SK-N-SH (cell line): ENCODE measurements around the gene GRAMD2B. TPM values are rescaled to one million over a fixed set of nuclear protein-coding genes. Genes with fewer than 3 reads are reported as not detected.

ENCODE experiments used
- CTCF ChIA-PET: fragments of 300-600, 350-600 bp; formaldehyde crosslinking; extraction: SDS; loops from one replicate; lab custom pipeline; 2021; lab: Yijun Ruan, JAX
- POLR2A ChIA-PET: fragments of 350-600 bp; sonication (Branson Sonifier 250); formaldehyde crosslinking; extraction: SDS; loops from one replicate; lab custom pipeline; 2020; ENCODE audit warnings: antibody characterized with exemption, inconsistent platforms; lab: Yijun Ruan, JAX
- DNase-seq: peaks from one replicate; pipeline ENCODE4 v3.0.0; 2012
- H2AFZ ChIP-seq: fragments of 200-600 bp; sonication (generic); 2 replicates; pipeline ENCODE4 v1.8.1; 2016; ENCODE audit warnings: antibody characterized with exemption, mild to moderate bottlenecking, low read depth
- H3F3A ChIP-seq: fragments of 200-600 bp; sonication (generic); replicated peaks from 2 replicates; pipeline ENCODE3; 2016; ENCODE audit warnings: antibody characterized with exemption, mild to moderate bottlenecking; ENCODE audit not compliant: insufficient read depth
- H3K27ac ChIP-seq, 2 experiments: fragments of 200-500 bp in 1 of 2; fragments of 200-600 bp in 1 of 2; sonication (Bioruptor generic) in 1 of 2; sonication (generic), shearing (Covaris generic) in 1 of 2; 2 replicates each; pipeline versions ENCODE4 v1.5.1 to v1.6.1; 2014 to 2016; ENCODE audit warnings: low read depth in 2 of 2, inconsistent platforms in 1 of 2, low read length in 1 of 2, mild to moderate bottlenecking in 1 of 2, mixed read lengths in 1 of 2
- H3K27me3 ChIP-seq: fragments of 200-600 bp; sonication (generic), shearing (Covaris generic); 2 replicates; pipeline ENCODE4 v1.6.1; 2016; ENCODE audit warnings: mixed run types; ENCODE audit not compliant: insufficient read depth
- H3K36me3 ChIP-seq, 2 experiments: fragments of 200-500 bp in 1 of 2; fragments of 200-600 bp in 1 of 2; sonication (Bioruptor generic) in 1 of 2; sonication (generic) in 1 of 2; replicated peaks in 1 of 2; 2 replicates each; pipeline versions ENCODE3 to v1.5.1; 2014 to 2016; ENCODE audit warnings: low read length in 1 of 2, mild to moderate bottlenecking in 1 of 2; ENCODE audit not compliant: insufficient read depth in 2 of 2, control insufficient read depth in 1 of 2
- H3K4me1 ChIP-seq, 2 experiments: fragments of 200-500 bp in 1 of 2; fragments of 200-600 bp in 1 of 2; sonication (Bioruptor generic) in 1 of 2; sonication (generic), shearing (Covaris generic) in 1 of 2; 2 replicates each; pipeline versions ENCODE4 v1.5.1 to v1.6.1; 2014 to 2016; ENCODE audit warnings: low read depth in 1 of 2, low read length in 1 of 2, mixed run types in 1 of 2; ENCODE audit not compliant: insufficient read depth in 2 of 2, control insufficient read depth in 1 of 2
- H3K4me2 ChIP-seq: fragments of 200-600 bp; sonication (generic), shearing (Covaris generic); 2 replicates; pipeline ENCODE4 v1.6.1; 2017; ENCODE audit warnings: mixed run types
- H3K4me3 ChIP-seq, 2 experiments: fragments of 200-500 bp in 1 of 2; fragments of 200-600 bp in 1 of 2; sonication (Bioruptor generic) in 1 of 2; sonication (generic), shearing (Covaris generic) in 1 of 2; 2 replicates each; pipeline versions ENCODE4 v1.5.1 to v1.8.1; 2014 to 2016; ENCODE audit warnings: low read depth in 2 of 2, inconsistent platforms in 1 of 2, low read length in 1 of 2, mild to moderate bottlenecking in 1 of 2, mixed read lengths in 1 of 2, moderate library complexity in 1 of 2
- H3K79me2 ChIP-seq: fragments of 200-600 bp; sonication (generic); 2 replicates; pipeline ENCODE4 v1.8.1; 2017; ENCODE audit warnings: mild to moderate bottlenecking; ENCODE audit not compliant: insufficient read depth
- H3K9ac ChIP-seq: fragments of 200-600 bp; sonication (generic); 2 replicates; pipeline ENCODE4 v1.6.1; 2017; ENCODE audit warnings: mixed run types
- H3K9me2 ChIP-seq: fragments of 200-600 bp; sonication (generic); 2 replicates; pipeline ENCODE4 v1.6.1; 2017; ENCODE audit warnings: mixed run types
- H3K9me3 ChIP-seq: fragments of 200-600 bp; sonication (generic); 2 replicates; pipeline ENCODE4 v1.6.1; 2017; ENCODE audit warnings: mixed run types, mild to moderate bottlenecking, moderate library complexity
- H4K20me1 ChIP-seq: fragments of 200-600 bp; sonication (generic); 2 replicates; pipeline ENCODE4 v1.6.1; 2017; ENCODE audit warnings: mild to moderate bottlenecking, mixed run types; ENCODE audit not compliant: insufficient read depth
- EP300 ChIP-seq, 2 experiments: IDR thresholded peaks; 2 replicates each; pipeline versions ENCODE4 v1.4.0 to v1.6.1; 2012; ENCODE audit warnings: borderline replicate concordance in 1 of 2, low read depth in 1 of 2, low read length in 1 of 2
- JUND ChIP-seq: IDR thresholded peaks from 2 replicates; pipeline ENCODE4 v1.4.0; 2012
- MXI1 ChIP-seq: IDR thresholded peaks from 2 replicates; pipeline ENCODE4 v1.6.1; 2012; ENCODE audit warnings: mild to moderate bottlenecking, low read depth, low read length, improper control_type of control experiment
- PBX3 ChIP-seq: IDR thresholded peaks from 2 replicates; pipeline ENCODE4; 2012
- REST ChIP-seq: IDR thresholded peaks from 2 replicates; pipeline ENCODE4 v1.6.1; 2012; ENCODE audit warnings: mild to moderate bottlenecking, low read depth, low read length, moderate library complexity
- RXRA ChIP-seq: IDR thresholded peaks from 2 replicates; pipeline ENCODE4 v1.4.0; 2012; ENCODE audit warnings: low read depth, mild to moderate bottlenecking, borderline replicate concordance
- TAF1 ChIP-seq: IDR thresholded peaks from 2 replicates; pipeline ENCODE4 v1.6.1; 2012; ENCODE audit warnings: low read depth, mild to moderate bottlenecking, low read length, moderate library complexity, borderline replicate concordance
- TEAD4 ChIP-seq: IDR thresholded peaks from 2 replicates; pipeline ENCODE4 v1.4.0; 2012; ENCODE audit warnings: mild to moderate bottlenecking, borderline replicate concordance; ENCODE audit not compliant: insufficient read depth
- USF1 ChIP-seq: IDR thresholded peaks from 2 replicates; pipeline ENCODE4 v1.4.0; 2012; ENCODE audit warnings: low read depth, borderline replicate concordance
- YY1 ChIP-seq: IDR thresholded peaks from 2 replicates; pipeline ENCODE4 v1.4.0; 2012; ENCODE audit warnings: low read depth, mild to moderate bottlenecking
- WGBS: methylation state at CpG from one replicate; pipeline ENCODE4 v1.1.6; 2017; ENCODE audit warnings: low lambda C conversion rate; 5-methylcytosine and 5-hydroxymethylcytosine counted together
- polyA plus RNA-seq, 3 experiments: library from polyadenylated mRNA; depleted of rRNA; stranded (reverse); fragments of >200 nt; gene quantifications; 2 replicates each; pipeline ENCODE4 v1.2.3, GENCODE V29; 2012
- TF ChIP-seq, protein P1 (sequence below): IDR thresholded peaks from 2 replicates; pipeline ENCODE4 v1.4.0; 2012; ENCODE audit warnings: low read depth
- TF ChIP-seq, protein P2 (sequence below): fragments of 150-350 bp; IDR thresholded peaks from 2 replicates; pipeline ENCODE4 v1.6.1; 2016; ENCODE audit warnings: mild to moderate bottlenecking, low read depth, low read length

The GRAMD2B gene
- polyA plus RNA-seq, 1 of the 3 experiments (the other 2 are of a cell fraction) = 16.0 TPM

DNA sequence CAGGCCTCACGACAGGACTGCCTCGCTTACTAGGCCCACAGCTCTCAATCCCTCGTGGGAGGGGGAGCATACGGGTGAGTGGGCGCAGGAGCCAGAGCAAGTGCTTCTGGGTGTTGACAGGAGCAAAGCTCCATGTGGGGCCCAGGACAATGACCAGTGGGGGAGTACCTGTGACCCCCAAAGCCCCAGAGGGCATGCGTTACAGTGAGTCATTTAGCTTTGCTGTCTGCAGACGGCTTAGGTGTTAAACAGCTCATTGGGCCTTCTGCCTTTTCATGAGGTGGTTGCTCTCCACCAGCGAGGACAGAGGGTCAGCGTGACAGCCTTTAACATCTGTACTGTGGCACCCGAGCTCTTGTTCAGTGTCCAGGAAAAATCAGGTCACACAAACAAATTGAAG, 78.2 kb downstream of the GRAMD2B start (continued):
- no peak for TF ChIP-seq USF1
- TF ChIP-seq PBX3 = no peak
- TF ChIP-seq TAF1 = no peak
- TF ChIP-seq, protein P1, sequence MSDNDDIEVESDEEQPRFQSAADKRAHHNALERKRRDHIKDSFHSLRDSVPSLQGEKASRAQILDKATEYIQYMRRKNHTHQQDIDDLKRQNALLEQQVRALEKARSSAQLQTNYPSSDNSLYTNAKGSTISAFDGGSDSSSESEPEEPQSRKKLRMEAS = no peak
- no peak for TF ChIP-seq TEAD4
- TF ChIP-seq REST = no peak
- no peak for TF ChIP-seq YY1
- TF ChIP-seq RXRA = no peak
- no peak for TF ChIP-seq MXI1

DNA sequence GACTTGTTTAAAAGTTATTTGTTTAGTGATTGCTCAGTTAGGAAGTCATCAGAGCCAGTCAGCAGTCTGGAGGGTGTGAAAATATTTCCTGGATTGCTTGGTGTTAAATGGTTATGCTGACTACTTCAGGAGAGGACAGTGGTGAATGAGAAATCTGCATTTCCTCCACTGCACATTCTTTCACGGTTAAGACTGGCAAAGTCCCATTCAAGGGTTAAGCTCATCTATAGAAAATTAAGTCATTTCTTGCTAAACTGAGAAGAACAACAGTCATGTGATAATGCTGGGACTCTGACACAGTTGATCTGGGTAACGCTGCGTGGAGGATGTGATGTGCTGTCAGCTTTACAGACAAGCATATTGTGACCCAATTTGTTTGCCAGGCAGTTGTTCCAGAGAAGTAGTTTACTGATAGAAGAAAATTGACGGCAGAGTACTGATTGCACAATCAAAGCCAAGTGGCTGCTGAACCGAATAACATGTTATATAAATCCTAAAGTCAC, 80.4 kb downstream of the GRAMD2B start:
- ChIA-PET POLR2A (no interaction called here), CTCF (interaction anchor here (1.2 kb wide), 1 partner anchor 9 kb away, joined by 3 read pairs; no protein-coding TSS in a partner anchor)
- no peak overlapping the region for H3K4me3 ChIP-seq
- TF ChIP-seq JUND (no peak), YY1 (no peak), EP300 (IDR thresholded peaks at IDR 0.05; ENCODE audit: borderline replicate concordance in 1 of 2, low read depth in 1 of 2, low read length in 1 of 2) (no peak)
- TF ChIP-seq, protein P2, sequence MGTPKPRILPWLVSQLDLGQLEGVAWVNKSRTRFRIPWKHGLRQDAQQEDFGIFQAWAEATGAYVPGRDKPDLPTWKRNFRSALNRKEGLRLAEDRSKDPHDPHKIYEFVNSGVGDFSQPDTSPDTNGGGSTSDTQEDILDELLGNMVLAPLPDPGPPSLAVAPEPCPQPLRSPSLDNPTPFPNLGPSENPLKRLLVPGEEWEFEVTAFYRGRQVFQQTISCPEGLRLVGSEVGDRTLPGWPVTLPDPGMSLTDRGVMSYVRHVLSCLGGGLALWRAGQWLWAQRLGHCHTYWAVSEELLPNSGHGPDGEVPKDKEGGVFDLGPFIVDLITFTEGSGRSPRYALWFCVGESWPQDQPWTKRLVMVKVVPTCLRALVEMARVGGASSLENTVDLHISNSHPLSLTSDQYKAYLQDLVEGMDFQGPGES = no peak
- no peaks in the 10 kb centered on the region for H3K27me3 ChIP-seq
- no peaks in the 10 kb centered on the region for H3K9me2 ChIP-seq
- no peaks in the 10 kb centered on the region for H3K36me3 ChIP-seq
- DNase-seq = no peak
- no peaks in the 10 kb centered on the region for H4K20me1 ChIP-seq
- H3K4me1 ChIP-seq = no peaks in the 10 kb centered on the region
- no peaks in the 10 kb centered on the region for H3K9me3 ChIP-seq
- no peak overlapping the region for H3K9ac ChIP-seq
- H3F3A ChIP-seq = peaks cover 3% of the 10 kb centered on the region
- no peak overlapping the region for H2AFZ ChIP-seq
- WGBS = 57% methylated on average over 5 of the region's 5 CpGs
- no peak overlapping the region for H3K4me2 ChIP-seq
- H3K79me2 ChIP-seq = no peaks in the 10 kb centered on the region
- no peak overlapping the region for H3K27ac ChIP-seq
